Caco-2 (cell line): Measurements from ENCODE around the gene RPL26. TPM values are rescaled to one million over a fixed set of nuclear protein-coding genes. Genes with fewer than 3 reads are reported as not detected.

ENCODE experiments used
- BruUV-seq: library from RNA; stranded (reverse); fragments of 400-500 nt; replicated peaks from 2 replicates; lab custom pipeline; 2021; lab: Mats Ljungman, UMichigan
- CTCF ChIA-PET: fragments of 300-600 bp; sonication (Branson Sonifier 250); formaldehyde crosslinking; loops from one replicate; lab custom pipeline; 2022; ENCODE audit warnings: antibody characterized with exemption; lab: Charles Lee
- POLR2A ChIA-PET: fragments of 300-600 bp; sonication (Branson Sonifier 250); formaldehyde crosslinking; loops from one replicate; lab custom pipeline; 2022; ENCODE audit warnings: antibody characterized with exemption; lab: Charles Lee
- DNase-seq, 2 experiments: peaks; one replicate each; pipeline versions ENCODE4 v3.0.0 to v3.0.0-alpha.2; 2020 to 2022
- H3K27me3 ChIP-seq: replicated peaks from 2 replicates; pipeline ENCODE4 v1.6.0; 2011; ENCODE audit warnings: low read length; ENCODE audit not compliant: control insufficient read depth, insufficient read depth
- H3K36me3 ChIP-seq: 2 replicates; pipeline ENCODE4 v1.5.1; 2011; ENCODE audit warnings: low read length; ENCODE audit not compliant: control insufficient read depth, insufficient read depth
- H3K4me1 ChIP-seq: fragments of 250-450 bp; sonication (Bioruptor Pico); 2 replicates; pipeline ENCODE4 v1.5.1; 2020; ENCODE audit warnings: mild to moderate bottlenecking
- H3K4me3 ChIP-seq: 2 replicates; pipeline ENCODE4 v1.5.1; 2011; ENCODE audit warnings: low read depth, mild to moderate bottlenecking, control low read depth, low read length
- H3K9me3 ChIP-seq: fragments of 250-450 bp; sonication (Bioruptor Pico); 2 replicates; pipeline ENCODE4 v1.5.1; 2020; ENCODE audit warnings: mild to moderate bottlenecking, moderate library complexity
- H3K27ac Mint-ChIP-seq: one replicate; pipeline ENCODE4 v1.8.0; 2022; ENCODE audit warnings: mixed read lengths; ENCODE audit not compliant: unreplicated experiment
- H3K27me3 Mint-ChIP-seq: one replicate; pipeline ENCODE4 v1.8.0; 2022; ENCODE audit warnings: mixed read lengths; ENCODE audit not compliant: insufficient read depth, unreplicated experiment
- H3K36me3 Mint-ChIP-seq: one replicate; pipeline ENCODE4 v1.8.0; 2022; ENCODE audit warnings: mild to moderate bottlenecking, mixed read lengths; ENCODE audit not compliant: insufficient read depth, unreplicated experiment
- H3K4me1 Mint-ChIP-seq: one replicate; pipeline ENCODE4 v1.8.0; 2022; ENCODE audit warnings: low read depth, mixed read lengths; ENCODE audit not compliant: unreplicated experiment
- H3K4me3 Mint-ChIP-seq: one replicate; pipeline ENCODE4 v1.8.0; 2022; ENCODE audit warnings: mild to moderate bottlenecking, moderate library complexity, mixed read lengths; ENCODE audit not compliant: unreplicated experiment
- H3K9me3 Mint-ChIP-seq: one replicate; pipeline ENCODE4 v1.8.0; 2022; ENCODE audit warnings: mixed read lengths; ENCODE audit not compliant: unreplicated experiment
- intact Hi-C: fragments of 100-400 bp; cut with micrococcal nuclease; formaldehyde crosslinking; loops from one replicate; pipeline ENCODE4 v1.10.0; 2022; ENCODE audit not compliant: unreplicated experiment
- total RNA-seq: library from RNA; stranded (reverse); gene quantifications from 2 replicates; pipeline ENCODE4 v1.2.3, GENCODE V29; 2022
- TF ChIP-seq, protein P1 (sequence below), 2 experiments: fragments of 200-600 bp in 1 of 2; IDR thresholded peaks; 1 replicate in 1 of 2; 2 replicates in 1 of 2; pipeline versions ENCODE4 v1.5.1 to v1.8.0; 2011 to 2022; ENCODE audit warnings: antibody characterized with exemption in 1 of 2, control low read depth in 1 of 2, inconsistent platforms in 1 of 2, low read depth in 1 of 2, low read length in 1 of 2, mild to moderate bottlenecking in 1 of 2, moderate library complexity in 1 of 2; ENCODE audit not compliant: insufficient read depth in 1 of 2, severe bottlenecking in 1 of 2, unreplicated experiment in 1 of 2

Gene RPL26
- total RNA-seq, 1 experiment from 2014 or later = 999 TPM

DNA sequence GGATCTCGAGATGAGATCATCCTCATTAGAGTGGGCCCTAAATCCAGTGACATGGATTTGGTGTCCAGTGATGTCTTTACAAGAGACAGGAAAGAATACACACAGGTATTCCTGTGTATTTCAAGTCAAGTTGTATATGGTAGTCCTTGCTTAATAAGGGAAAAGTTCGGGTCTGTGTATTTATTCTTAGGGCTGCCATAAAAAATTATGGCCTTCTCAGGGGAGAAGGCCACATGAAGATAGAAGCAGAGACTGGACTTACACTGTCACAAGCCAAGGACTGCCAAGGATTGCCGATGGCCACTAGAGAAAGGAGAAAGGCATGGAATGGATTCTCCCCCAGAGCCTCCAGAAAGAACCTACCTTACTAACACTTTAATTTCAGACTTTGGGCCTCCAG lies 14.8 kb downstream of the RPL26 start:
- BruUV-seq = no TSS peak
- CTCF ChIA-PET = no interaction called here

DNA sequence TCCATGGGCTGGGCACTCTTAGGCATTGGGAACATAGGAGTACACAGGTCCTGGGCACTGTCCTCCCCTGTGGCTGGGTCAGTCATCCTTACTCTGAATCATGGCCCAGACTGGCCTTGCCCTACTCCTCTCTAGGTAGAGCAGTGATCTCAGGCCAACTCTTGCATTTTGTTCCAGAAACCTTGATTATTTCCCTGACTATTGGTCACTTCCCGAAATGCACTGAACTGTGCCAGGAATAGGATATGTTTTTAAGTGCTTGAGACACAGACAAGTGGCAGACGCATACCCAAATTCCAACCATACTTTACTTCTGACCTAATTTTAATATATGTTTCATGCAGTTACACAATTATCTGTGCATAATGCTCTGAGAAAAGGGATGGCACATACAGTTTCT lies 16.8 kb downstream of the RPL26 start:
- ChIA-PET CTCF (no interaction called here), POLR2A (no interaction called here)
- Histone ChIP-seq H3K36me3 (no peaks in the 10 kb centered on the region), H3K4me1 (no peaks in the 10 kb centered on the region), H3K27me3 (no peaks in the 10 kb centered on the region), H3K4me3 (no peak overlapping the region), H3K9me3 (no peaks in the 10 kb centered on the region)
- intact Hi-C loops = no loop called here
- no TSS peak for BruUV-seq
- Mint-ChIP-seq H3K27me3 (no peaks in the 10 kb centered on the region), H3K27ac (no peak overlapping the region), H3K9me3 (no peaks in the 10 kb centered on the region), H3K4me3 (no peak overlapping the region), H3K36me3 (peaks cover 6% of the 10 kb centered on the region), H3K4me1 (no peaks in the 10 kb centered on the region)
- TF ChIP-seq, protein P1, sequence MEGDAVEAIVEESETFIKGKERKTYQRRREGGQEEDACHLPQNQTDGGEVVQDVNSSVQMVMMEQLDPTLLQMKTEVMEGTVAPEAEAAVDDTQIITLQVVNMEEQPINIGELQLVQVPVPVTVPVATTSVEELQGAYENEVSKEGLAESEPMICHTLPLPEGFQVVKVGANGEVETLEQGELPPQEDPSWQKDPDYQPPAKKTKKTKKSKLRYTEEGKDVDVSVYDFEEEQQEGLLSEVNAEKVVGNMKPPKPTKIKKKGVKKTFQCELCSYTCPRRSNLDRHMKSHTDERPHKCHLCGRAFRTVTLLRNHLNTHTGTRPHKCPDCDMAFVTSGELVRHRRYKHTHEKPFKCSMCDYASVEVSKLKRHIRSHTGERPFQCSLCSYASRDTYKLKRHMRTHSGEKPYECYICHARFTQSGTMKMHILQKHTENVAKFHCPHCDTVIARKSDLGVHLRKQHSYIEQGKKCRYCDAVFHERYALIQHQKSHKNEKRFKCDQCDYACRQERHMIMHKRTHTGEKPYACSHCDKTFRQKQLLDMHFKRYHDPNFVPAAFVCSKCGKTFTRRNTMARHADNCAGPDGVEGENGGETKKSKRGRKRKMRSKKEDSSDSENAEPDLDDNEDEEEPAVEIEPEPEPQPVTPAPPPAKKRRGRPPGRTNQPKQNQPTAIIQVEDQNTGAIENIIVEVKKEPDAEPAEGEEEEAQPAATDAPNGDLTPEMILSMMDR (IDR thresholded peaks at IDR 0.05; ENCODE audit: insufficient read depth in 1 of 2, low read depth in 1 of 2, low read length in 1 of 2, severe bottlenecking in 1 of 2, unreplicated experiment in 1 of 2) = no peak
- no peak for DNase-seq

More for the DNA sequence above, 14.8 kb downstream of the RPL26 start:
- Mint-ChIP-seq H3K9me3 (no peaks in the 10 kb centered on the region), H3K4me3 (no peak overlapping the region), H3K4me1 (no peaks in the 10 kb centered on the region), H3K27me3 (no peaks in the 10 kb centered on the region), H3K27ac (no peak overlapping the region), H3K36me3 (peaks cover 6% of the 10 kb centered on the region)
- Histone ChIP-seq H3K4me3 (no peak overlapping the region), H3K9me3 (no peaks in the 10 kb centered on the region), H3K27me3 (no peaks in the 10 kb centered on the region), H3K4me1 (no peaks in the 10 kb centered on the region), H3K36me3 (no peaks in the 10 kb centered on the region)
- POLR2A ChIA-PET = no interaction called here
- intact Hi-C loops = no loop called here
- TF ChIP-seq, protein P1 (IDR thresholded peaks at IDR 0.05; ENCODE audit: insufficient read depth in 1 of 2, low read depth in 1 of 2, low read length in 1 of 2, severe bottlenecking in 1 of 2, unreplicated experiment in 1 of 2) = no peak
- DNase-seq = no peak

DNA sequence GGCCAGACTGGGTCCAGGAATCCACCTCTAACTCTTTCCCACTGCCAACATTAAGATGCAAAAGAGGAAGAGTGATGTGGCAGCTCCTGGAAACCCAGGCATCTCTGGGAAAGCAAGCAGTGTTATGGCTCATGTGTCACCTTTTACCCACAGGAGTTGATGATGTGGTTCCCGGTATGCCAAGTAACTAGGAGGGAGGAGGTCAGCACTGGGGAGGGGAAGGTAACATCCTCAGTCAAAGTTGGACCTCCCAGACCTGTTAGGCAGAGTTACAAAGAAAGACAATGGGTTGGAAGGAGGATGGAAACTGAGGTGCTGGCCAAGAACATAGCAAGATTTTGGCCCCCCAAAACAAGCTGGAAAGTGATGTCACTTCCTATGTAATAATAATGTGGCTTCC lies 17.9 kb downstream of the RPL26 start:
- peaks cover 2% of the 10 kb centered on the region for H3K4me1 Mint-ChIP-seq
- H3K36me3 ChIP-seq = no peaks in the 10 kb centered on the region
- H3K9me3 ChIP-seq = no peaks in the 10 kb centered on the region
- H3K27me3 Mint-ChIP-seq = no peaks in the 10 kb centered on the region
- no peaks in the 10 kb centered on the region for H3K27me3 ChIP-seq
- ChIA-PET CTCF (no interaction called here), POLR2A (no interaction called here)
- H3K9me3 Mint-ChIP-seq = no peaks in the 10 kb centered on the region
- no peak overlapping the region for H3K4me3 Mint-ChIP-seq
- no peaks in the 10 kb centered on the region for H3K4me1 ChIP-seq
- no peak overlapping the region for H3K4me3 ChIP-seq
- no peak overlapping the region for H3K27ac Mint-ChIP-seq
- BruUV-seq = no TSS peak
- peaks cover 6% of the 10 kb centered on the region for H3K36me3 Mint-ChIP-seq
- TF ChIP-seq, protein P1 (IDR thresholded peaks at IDR 0.05; ENCODE audit: insufficient read depth in 1 of 2, low read depth in 1 of 2, low read length in 1 of 2, severe bottlenecking in 1 of 2, unreplicated experiment in 1 of 2) = no peak
- intact Hi-C loops = no loop called here
- DNase-seq = no peak
